HCT116 (cell line): ENCODE measurements around the gene IDI1.
A peak's percentile ranks its signal among the peaks of the same experiment; 100 is the strongest.

Experiments used
- EZH2 ChIP-seq: fragments of 200-600 bp; sonication (generic); IDR thresholded peaks from 2 replicates; pipeline ENCODE4 v1.6.1; 2017; ENCODE audit warnings: antibody characterized with exemption, mixed run types
- EZH2phosphoT487 ChIP-seq: fragments of 200-600 bp; IDR thresholded peaks from 2 replicates; pipeline ENCODE4 v1.6.1; 2018; ENCODE audit warnings: antibody characterized with exemption, borderline replicate concordance
- SIN3A ChIP-seq: IDR thresholded peaks from 2 replicates; pipeline ENCODE4 v1.6.1; 2012; ENCODE audit warnings: low read depth
- ZNF274 ChIP-seq: fragments of 200-500 bp; sonication (Bioruptor generic); IDR thresholded peaks from 2 replicates; pipeline ENCODE4 v1.6.1; 2014; ENCODE audit warnings: mild to moderate bottlenecking, low read depth, low read length, inconsistent platforms
- TF ChIP-seq, protein P1 (sequence below): IDR thresholded peaks from 2 replicates; pipeline ENCODE4 v1.6.1; 2012
- TF ChIP-seq, protein P2 (sequence below): IDR thresholded peaks from 2 replicates; pipeline ENCODE4 v1.6.1; 2012; ENCODE audit warnings: low read depth
- TF ChIP-seq, protein P3 (sequence below), 3 experiments: fragments of 200-600 bp in 1 of 3; sonication (generic) in 1 of 3; IDR thresholded peaks in 2 of 3; conservative IDR thresholded peaks in 1 of 3; 2 replicates each; pipeline ENCODE4 v1.5.1; 2012 to 2017; ENCODE audit warnings: low read depth in 2 of 3, low read length in 2 of 3, antibody characterized with exemption in 1 of 3, borderline replicate concordance in 1 of 3, control low read depth in 1 of 3, mild to moderate bottlenecking in 1 of 3, mixed read lengths in 1 of 3, mixed run types in 1 of 3, moderate library complexity in 1 of 3; ENCODE audit not compliant: insufficient read depth in 1 of 3

DNA sequence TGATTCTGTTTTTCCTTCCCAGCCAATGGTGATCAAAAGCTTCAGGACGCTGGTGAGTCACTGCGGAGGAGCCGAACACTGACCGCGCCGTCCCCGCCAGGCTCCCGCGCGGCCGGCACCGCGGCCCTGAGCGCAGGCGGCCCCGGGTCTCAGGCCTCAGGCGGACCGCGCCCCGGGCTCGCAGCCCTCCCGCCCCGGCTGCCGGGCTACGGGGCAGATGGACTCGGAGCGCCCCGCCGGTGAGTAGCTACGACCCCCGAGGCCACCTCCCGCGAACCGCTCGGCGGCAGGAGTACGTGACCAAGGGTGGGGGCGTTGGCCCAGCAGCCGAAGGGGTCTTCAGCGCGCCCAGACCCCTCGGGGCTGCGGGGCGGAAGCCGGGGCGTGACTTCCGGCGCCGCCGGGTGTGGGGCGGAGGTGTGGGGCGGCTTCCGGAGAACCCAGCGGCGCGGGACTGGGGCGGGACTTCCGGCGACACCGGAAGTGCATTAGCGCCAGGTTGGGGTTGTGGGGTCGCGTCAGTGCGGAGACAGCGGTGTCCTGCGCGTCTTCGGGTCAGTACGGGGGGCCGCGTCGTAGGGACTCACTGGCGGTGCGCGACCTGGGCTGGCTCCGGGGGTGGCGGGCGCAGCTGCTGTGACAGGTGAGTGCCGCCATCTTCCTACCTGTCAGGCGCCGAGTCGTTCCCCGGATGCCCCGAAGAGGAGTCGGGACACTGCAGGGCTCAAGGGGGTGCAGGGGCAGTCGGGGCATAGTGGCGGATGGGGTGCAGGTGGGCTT is 7.6 kb upstream of the IDI1 start, which contains the start of gene WDR37:
- TF ChIP-seq ZNF274 (no peak), EZH2 (no peak), EZH2phosphoT487 (no peak), SIN3A (0 out of 2 replicates have a peak, but pooled peaks have one; percentile 1)
- TF ChIP-seq, protein P1, sequence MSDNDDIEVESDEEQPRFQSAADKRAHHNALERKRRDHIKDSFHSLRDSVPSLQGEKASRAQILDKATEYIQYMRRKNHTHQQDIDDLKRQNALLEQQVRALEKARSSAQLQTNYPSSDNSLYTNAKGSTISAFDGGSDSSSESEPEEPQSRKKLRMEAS, result peak; percentile 51
- TF ChIP-seq, protein P2, sequence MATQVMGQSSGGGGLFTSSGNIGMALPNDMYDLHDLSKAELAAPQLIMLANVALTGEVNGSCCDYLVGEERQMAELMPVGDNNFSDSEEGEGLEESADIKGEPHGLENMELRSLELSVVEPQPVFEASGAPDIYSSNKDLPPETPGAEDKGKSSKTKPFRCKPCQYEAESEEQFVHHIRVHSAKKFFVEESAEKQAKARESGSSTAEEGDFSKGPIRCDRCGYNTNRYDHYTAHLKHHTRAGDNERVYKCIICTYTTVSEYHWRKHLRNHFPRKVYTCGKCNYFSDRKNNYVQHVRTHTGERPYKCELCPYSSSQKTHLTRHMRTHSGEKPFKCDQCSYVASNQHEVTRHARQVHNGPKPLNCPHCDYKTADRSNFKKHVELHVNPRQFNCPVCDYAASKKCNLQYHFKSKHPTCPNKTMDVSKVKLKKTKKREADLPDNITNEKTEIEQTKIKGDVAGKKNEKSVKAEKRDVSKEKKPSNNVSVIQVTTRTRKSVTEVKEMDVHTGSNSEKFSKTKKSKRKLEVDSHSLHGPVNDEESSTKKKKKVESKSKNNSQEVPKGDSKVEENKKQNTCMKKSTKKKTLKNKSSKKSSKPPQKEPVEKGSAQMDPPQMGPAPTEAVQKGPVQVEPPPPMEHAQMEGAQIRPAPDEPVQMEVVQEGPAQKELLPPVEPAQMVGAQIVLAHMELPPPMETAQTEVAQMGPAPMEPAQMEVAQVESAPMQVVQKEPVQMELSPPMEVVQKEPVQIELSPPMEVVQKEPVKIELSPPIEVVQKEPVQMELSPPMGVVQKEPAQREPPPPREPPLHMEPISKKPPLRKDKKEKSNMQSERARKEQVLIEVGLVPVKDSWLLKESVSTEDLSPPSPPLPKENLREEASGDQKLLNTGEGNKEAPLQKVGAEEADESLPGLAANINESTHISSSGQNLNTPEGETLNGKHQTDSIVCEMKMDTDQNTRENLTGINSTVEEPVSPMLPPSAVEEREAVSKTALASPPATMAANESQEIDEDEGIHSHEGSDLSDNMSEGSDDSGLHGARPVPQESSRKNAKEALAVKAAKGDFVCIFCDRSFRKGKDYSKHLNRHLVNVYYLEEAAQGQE, result no peak
- TF ChIP-seq, protein P3, sequence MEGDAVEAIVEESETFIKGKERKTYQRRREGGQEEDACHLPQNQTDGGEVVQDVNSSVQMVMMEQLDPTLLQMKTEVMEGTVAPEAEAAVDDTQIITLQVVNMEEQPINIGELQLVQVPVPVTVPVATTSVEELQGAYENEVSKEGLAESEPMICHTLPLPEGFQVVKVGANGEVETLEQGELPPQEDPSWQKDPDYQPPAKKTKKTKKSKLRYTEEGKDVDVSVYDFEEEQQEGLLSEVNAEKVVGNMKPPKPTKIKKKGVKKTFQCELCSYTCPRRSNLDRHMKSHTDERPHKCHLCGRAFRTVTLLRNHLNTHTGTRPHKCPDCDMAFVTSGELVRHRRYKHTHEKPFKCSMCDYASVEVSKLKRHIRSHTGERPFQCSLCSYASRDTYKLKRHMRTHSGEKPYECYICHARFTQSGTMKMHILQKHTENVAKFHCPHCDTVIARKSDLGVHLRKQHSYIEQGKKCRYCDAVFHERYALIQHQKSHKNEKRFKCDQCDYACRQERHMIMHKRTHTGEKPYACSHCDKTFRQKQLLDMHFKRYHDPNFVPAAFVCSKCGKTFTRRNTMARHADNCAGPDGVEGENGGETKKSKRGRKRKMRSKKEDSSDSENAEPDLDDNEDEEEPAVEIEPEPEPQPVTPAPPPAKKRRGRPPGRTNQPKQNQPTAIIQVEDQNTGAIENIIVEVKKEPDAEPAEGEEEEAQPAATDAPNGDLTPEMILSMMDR (IDR thresholded peaks at IDR 0.05 in 2 of 3, conservative IDR thresholded peaks at IDR 0.05 in 1 of 3; ENCODE audit: borderline replicate concordance in 1 of 3, insufficient read depth in 1 of 3, low read depth in 2 of 3, low read length in 2 of 3), result no peak
